Measurements from ENCODE around the gene AMACR.
"Not testable (repeated sequence)": the region's sequence is repeated elsewhere in the genome, so short reads cannot be mapped to it uniquely, and the experiment has no call there.

Gene AMACR

GRCh38 chr5:34037726-34038125 lies 29.9 kb upstream of the AMACR start:
- no peak for DNase-seq (ENCODE audit: low read depth in 2 of 2)

DNA sequence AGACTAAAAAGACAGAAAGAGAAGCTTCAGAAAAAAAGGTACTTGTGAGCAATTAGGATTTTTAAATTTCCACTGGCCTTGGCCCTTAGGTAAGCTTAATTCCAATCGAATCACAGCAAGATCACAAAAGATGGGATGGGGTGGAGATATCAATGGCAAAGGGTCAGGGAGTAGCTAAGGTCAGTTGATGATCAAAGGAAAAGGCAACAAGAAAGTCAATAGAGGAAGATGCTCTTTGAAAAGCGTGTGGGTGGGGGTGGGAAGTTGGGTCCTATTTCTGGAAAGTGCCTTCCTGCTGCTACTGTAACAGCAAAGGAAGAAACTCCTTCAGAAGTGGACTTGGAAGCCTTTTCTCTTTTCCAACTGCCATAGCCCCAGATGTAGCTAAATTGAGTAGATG lies 27.9 kb upstream of the AMACR start:
- DNase-seq (ENCODE audit: low read depth in 2 of 2) = no peak

DNA sequence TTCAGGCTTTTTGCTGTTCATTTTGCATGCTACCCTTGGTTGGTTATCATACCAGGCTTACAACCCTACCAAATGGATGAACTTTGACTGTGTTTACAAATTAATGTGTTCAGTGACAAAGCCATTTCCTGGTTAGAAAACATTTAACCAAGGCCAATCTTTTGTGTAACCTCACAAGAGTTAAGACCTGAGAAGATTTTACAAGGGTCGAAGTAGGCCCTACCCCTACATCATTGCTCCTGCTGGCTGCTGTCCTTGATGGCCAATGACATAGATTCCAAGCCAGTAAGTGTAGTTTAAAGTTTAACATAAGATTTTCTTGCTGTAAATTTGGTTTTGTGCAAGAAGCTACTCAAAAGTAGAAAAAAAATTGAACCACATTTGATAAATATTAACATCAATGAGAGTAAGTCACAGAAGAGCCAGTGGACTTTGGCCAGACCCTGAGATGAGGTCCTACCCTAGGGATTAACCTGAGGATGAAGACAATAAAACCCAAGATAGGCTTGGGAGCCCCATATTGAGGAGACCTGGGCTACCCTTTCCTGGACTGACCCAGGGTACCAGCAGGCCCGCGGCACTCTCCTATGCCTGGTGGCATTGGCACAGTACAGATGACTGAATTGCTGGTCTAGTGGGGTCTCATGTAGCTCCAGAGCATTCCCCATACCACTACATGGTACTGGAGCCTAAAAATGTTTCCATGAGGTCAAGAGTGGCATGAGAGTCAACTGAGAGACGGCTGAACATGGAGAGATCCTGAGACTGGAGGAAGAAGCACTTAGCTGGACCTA lies 26.9 kb upstream of the AMACR start:
- no peak for DNase-seq (ENCODE audit: low read depth in 2 of 2)

DNA sequence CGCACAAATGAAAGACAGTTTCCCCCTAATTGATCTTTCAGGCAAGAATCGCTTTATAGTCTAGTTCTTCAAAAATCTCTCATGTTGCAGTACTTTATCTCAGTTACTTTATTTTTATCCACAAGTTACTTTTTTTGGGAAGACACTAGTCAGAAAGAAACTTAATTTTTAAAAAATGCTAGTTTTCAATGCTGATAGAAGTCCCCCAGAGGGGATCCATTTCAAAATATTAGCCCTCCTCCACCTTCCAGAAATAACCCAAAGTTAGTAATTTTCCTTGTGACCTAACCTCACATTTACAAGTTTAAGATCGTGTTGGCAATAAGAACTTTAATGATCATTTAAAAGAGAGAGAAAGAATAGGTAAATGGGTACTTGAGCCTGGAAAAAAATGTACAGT lies 24.1 kb upstream of the AMACR start:
- no peak for DNase-seq (ENCODE audit: low read depth in 2 of 2)

GRCh38 chr5:34031117-34031516 lies 23.3 kb upstream of the AMACR start:
- no peak for DNase-seq (ENCODE audit: low read depth in 2 of 2)

GRCh38 chr5:34030585-34030984 lies 22.7 kb upstream of the AMACR start:
- DNase-seq (ENCODE audit: low read depth in 2 of 2) = not testable (repeated sequence)

- no peak for DNase-seq (ENCODE audit: low read depth in 2 of 2)
These were observed 22.2 kb upstream of the AMACR start for GRCh38 chr5:34030048-34030447.

DNA sequence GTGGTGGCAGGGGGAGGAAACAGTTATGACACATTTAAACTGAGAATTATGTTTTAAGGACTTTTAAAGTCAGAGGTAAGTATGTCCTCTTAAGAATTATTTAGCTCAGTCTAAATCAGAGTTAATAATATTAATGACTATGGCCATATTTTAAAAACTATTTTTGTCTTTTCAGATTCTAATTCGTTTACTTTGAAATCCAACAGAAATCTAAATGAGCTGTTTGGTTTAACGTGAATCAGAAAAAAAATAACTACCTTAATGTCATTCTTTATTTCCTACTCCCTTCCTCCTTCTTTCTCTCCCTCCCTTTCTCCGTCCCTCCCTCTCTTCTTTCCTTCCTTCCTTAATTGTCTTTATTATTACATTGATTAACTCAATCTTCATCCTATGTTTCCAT lies 20.5 kb upstream of the AMACR start:
- DNase-seq (ENCODE audit: low read depth in 2 of 2) = no peak

- no peak for DNase-seq (ENCODE audit: low read depth in 2 of 2)
These were observed 18.4 kb upstream of the AMACR start for GRCh38 chr5:34026089-34026761.

GRCh38 chr5:34022121-34022705 lies 14.4 kb upstream of the AMACR start:
- peak in 1 of 2 donors; percentile 9 for DNase-seq (ENCODE audit: low read depth in 2 of 2)

DNA sequence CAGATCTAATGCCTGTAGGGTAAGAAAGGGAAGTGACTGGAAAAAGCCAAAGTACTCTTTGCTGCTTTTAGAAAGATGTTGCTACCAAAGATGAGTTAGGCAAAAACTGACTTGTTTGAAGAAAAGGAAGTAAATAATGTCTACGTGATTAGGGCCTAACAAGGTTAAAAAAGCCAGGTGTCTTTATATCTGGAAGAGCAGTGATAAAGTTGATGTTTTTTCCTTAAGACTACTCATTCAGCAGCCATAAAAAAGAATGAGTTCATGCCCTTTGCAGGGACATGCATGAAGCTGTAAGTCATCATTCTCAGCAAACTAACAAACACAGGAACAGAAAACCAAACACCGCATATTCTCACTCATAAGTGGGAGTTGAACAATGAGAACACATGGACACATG lies 13.5 kb upstream of the AMACR start:
- no peak for DNase-seq (ENCODE audit: low read depth in 2 of 2)

DNA sequence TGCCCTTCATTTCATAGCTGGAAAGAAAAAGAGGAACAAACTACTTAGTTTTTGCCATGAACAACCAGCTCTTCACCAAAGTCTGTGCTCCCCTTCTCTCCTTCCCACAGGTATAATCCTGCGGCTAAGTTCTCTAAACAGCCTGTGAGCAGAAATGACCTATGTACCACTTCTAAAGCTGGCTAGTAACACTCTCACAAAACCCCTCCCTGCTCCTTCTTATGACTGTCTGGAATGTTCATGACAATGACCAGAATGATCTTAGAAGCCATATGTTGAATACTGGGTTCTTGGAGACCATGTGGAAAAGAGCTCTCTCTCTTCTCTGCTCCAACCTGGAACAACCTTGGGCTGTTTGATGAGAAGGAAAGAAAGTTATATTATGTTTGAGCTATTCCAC lies 12.9 kb upstream of the AMACR start:
- DNase-seq (ENCODE audit: low read depth in 2 of 2) = no peak

GRCh38 chr5:34017254-34017653 lies 9.4 kb upstream of the AMACR start:
- DNase-seq (ENCODE audit: low read depth in 2 of 2) = no peak

DNA sequence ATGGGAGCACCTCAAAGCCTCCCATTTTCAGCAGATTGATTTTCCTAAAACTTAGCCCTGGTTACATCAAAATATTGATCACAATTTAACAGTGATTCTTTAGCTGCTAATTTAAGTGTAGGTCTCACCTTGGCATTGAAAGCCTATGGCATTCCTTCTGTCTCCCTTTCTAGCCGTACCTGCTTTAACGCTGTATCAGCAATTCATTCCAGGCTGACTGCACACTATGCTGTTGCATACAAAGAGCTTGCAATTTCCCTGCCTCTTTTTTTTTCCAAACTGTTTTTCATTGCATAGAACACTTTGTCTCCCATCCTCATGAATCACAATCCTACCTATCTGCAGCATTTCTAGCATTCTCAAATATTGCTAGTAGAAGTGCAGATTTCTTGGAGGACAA lies 8.9 kb upstream of the AMACR start:
- DNase-seq (ENCODE audit: low read depth in 2 of 2) = no peak

DNA sequence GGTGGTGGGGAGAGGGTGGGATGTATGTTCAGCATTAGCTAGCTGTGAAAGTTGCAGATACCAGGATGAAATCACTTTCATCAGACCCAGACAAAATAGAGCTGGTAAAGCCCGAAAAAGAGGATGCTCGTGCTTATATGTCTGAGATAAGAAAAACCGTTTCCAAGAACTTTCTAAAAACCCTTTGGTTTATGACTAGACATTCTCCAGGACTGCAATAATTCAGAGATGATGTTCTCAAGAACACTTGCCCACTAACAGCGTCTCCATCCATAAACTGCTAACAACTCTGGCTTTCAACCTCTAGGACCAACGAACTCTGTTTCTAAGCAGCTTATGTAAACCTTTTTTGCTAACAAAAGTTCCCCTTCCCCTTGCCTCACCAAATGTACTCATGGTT lies 8.4 kb upstream of the AMACR start:
- no peak for DNase-seq (ENCODE audit: low read depth in 2 of 2)

GRCh38 chr5:34015120-34015822 lies 7.4 kb upstream of the AMACR start:
- no peak for DNase-seq (ENCODE audit: low read depth in 2 of 2)

GRCh38 chr5:34014626-34015025 lies 6.8 kb upstream of the AMACR start:
- DNase-seq (ENCODE audit: low read depth in 2 of 2) = no peak

DNA sequence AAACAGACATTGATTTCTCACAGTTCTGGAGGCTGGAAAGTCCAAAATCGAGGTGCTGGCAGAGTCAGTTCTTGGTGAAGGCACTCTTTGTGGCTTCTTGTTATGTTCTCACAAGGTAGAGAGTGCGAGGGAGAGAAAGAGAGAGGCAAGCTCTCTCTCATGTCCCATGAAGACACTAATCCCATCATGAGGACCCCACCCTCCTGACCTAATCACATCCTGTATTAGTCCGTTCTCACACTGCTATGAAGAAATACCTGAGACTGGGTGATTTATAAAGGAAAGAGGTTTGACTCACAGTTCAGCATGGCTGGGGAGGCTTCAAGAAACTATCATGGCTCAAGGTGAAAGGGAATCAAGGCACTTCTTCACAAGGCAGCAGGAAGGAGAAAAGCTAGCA lies 5.7 kb upstream of the AMACR start:
- no peak for DNase-seq (ENCODE audit: low read depth in 2 of 2)

DNA sequence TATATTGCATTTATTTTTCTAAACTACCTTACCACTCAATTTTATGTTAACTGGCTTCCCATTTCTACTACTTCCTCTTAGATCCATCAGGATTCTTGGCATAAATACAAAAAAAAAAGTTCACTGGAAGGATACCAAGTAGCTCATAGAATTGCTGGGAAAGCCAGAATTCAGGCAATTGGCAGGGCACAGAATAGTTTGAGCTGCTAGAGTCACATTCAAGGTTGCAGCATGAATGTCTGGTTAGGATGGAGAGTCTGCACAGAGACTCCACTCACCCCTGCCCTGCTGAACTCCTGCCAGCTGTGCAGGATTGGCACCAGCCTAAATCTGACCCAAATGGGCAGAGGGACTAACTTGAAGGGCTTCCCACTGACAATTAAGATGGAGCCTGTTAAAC lies 4.9 kb upstream of the AMACR start:
- no peak for DNase-seq (ENCODE audit: low read depth in 2 of 2)

- DNase-seq (ENCODE audit: low read depth in 2 of 2) = no peak
These were observed 3.7 kb upstream of the AMACR start for GRCh38 chr5:34011536-34011935.

- DNase-seq (ENCODE audit: low read depth in 2 of 2) = not testable (repeated sequence)
These were observed 2.3 kb upstream of the AMACR start for GRCh38 chr5:34010146-34010545.

- DNase-seq (ENCODE audit: low read depth in 2 of 2) = no peak
These were observed 1.8 kb upstream of the AMACR start for GRCh38 chr5:34009610-34010009.

GRCh38 chr5:34008802-34009201 lies 952 bp upstream of the AMACR start:
- no peak for DNase-seq (ENCODE audit: low read depth in 2 of 2)

Data from activated CD4-positive, alpha-beta T cell treated with anti-CD3 and anti-CD28 coated beads for 24 hours (primary cell).